SW 1271 (cell line): ENCODE measurements around the gene TMEM269.
"Not testable (repeated sequence)": the region's sequence is repeated elsewhere in the genome, so short reads cannot be mapped to it uniquely, and the experiment has no call there.

Experiments used
- DNase-seq, 2 experiments: peaks; one replicate each; lab custom pipeline; 2025; lab: John Stamatoyannopoulos, UW

Gene TMEM269

GRCh38 chr1:42748021-42748420 lies 36.8 kb upstream of the TMEM269 start:
- no peak for DNase-seq

GRCh38 chr1:42748461-42749410 lies 36.1 kb upstream of the TMEM269 start:
- no peak for DNase-seq

- no peak for DNase-seq
Observed at GRCh38 chr1:42750041-42750440, 34.8 kb upstream of the TMEM269 start.

- DNase-seq = not testable (repeated sequence)
Observed at GRCh38 chr1:42751511-42752070, 33.2 kb upstream of the TMEM269 start.

- no peak for DNase-seq
Observed at GRCh38 chr1:42752284-42752683, 32.5 kb upstream of the TMEM269 start.

GRCh38 chr1:42753070-42753469 lies 31.7 kb upstream of the TMEM269 start:
- DNase-seq = no peak

- DNase-seq = peak in 1 of 2 experiments; percentile 43
Observed at GRCh38 chr1:42756956-42757891, 27.6 kb upstream of the TMEM269 start.

GRCh38 chr1:42757892-42758275 lies 26.9 kb upstream of the TMEM269 start:
- no peak for DNase-seq

- DNase-seq = no peak
Observed at GRCh38 chr1:42758641-42759040, 26.1 kb upstream of the TMEM269 start.

- no peak for DNase-seq
Observed at GRCh38 chr1:42759114-42759513, 25.7 kb upstream of the TMEM269 start.

- DNase-seq = no peak
Observed at GRCh38 chr1:42761567-42761966, 23.2 kb upstream of the TMEM269 start.

GRCh38 chr1:42762269-42762668 lies 22.5 kb upstream of the TMEM269 start:
- no peak for DNase-seq

GRCh38 chr1:42765269-42765668 lies 19.5 kb upstream of the TMEM269 start:
- no peak for DNase-seq

- peak; percentile 50 to 83 for DNase-seq
Observed at GRCh38 chr1:42765832-42766740, 18.7 kb upstream of the TMEM269 start.

GRCh38 chr1:42766741-42767509 lies 17.9 kb upstream of the TMEM269 start, which contains the start of the genes C1orf50 and P3H1:
TSS of gene C1orf50 (plus strand) at chr1:42767249. CDS start at chr1:42767312, 63 bp downstream.
TSS of gene P3H1 (minus strand) at chr1:42767028. CDS start at chr1:42766971, 57 bp downstream.
- DNase-seq = peak; percentile 87 to 95

- peak in 1 of 2 experiments; percentile 33 for DNase-seq
Observed at GRCh38 chr1:42767510-42768000, 17.2 kb upstream of the TMEM269 start.

- DNase-seq = no peak
Observed at GRCh38 chr1:42768172-42768571, 16.6 kb upstream of the TMEM269 start.

- DNase-seq = no peak
Observed at GRCh38 chr1:42769811-42770210, 15.0 kb upstream of the TMEM269 start.

- DNase-seq = no peak
Observed at GRCh38 chr1:42773420-42773819, 11.4 kb upstream of the TMEM269 start.

GRCh38 chr1:42774928-42775526 lies 9.8 kb upstream of the TMEM269 start:
- DNase-seq = no peak
